IMR-90 (cell line): ENCODE results near the gene CYB5R2. TPM values are rescaled to one million over a fixed set of nuclear protein-coding genes. Genes with fewer than 3 reads are reported as not detected.

Experiments
- ATAC-seq: fragments of 200-7000 bp; cut with Tn5 transposase; 2 replicates; pipeline ENCODE4 v1.9.1; 2020; ENCODE audit warnings: low read depth, mild to moderate bottlenecking, moderate library complexity
- BruUV-seq: library from RNA; stranded (reverse); fragments of 400-500 nt; replicated peaks from 2 replicates; lab custom pipeline; 2021; lab: Mats Ljungman, UMichigan
- CTCF ChIA-PET: fragments of 300-600 bp; formaldehyde crosslinking; extraction: SDS; loops from one replicate; lab custom pipeline; 2021; ENCODE audit warnings: antibody characterized with exemption; lab: Yijun Ruan, JAX
- POLR2A ChIA-PET: fragments of 300-600 bp; sonication (Branson Sonifier 250); formaldehyde crosslinking; loops from one replicate; lab custom pipeline; 2022; ENCODE audit warnings: antibody characterized with exemption; ENCODE audit not compliant: unreplicated experiment; lab: Charles Lee
- DNase-seq: peaks from one replicate; pipeline ENCODE4 v3.0.0; 2013
- H2AFZ ChIP-seq: replicated peaks from 2 replicates; pipeline ENCODE3; 2013; ENCODE audit warnings: low read length, mild to moderate bottlenecking; ENCODE audit not compliant: poor library complexity
- H2AK5ac ChIP-seq: 2 replicates; pipeline ENCODE4 v1.6.1; 2013; ENCODE audit warnings: low read depth, low read length, inconsistent platforms
- H2AK9ac ChIP-seq: replicated peaks from 2 replicates; pipeline ENCODE3; 2013; ENCODE audit warnings: mild to moderate bottlenecking, low read depth, low read length, moderate library complexity; ENCODE audit not compliant: poor library complexity
- H2BK120ac ChIP-seq: 2 replicates; pipeline ENCODE4 v1.6.1; 2013; ENCODE audit warnings: low read depth, low read length, inconsistent platforms
- H2BK15ac ChIP-seq: 3 replicates; pipeline ENCODE4 v1.6.1; 2013; ENCODE audit warnings: low read depth, low read length, inconsistent platforms
- H2BK20ac ChIP-seq: 2 replicates; pipeline ENCODE4 v1.6.1; 2013; ENCODE audit warnings: low read depth, mild to moderate bottlenecking, inconsistent platforms, low read length, moderate library complexity
- H2BK5ac ChIP-seq: 2 replicates; pipeline ENCODE4 v1.6.1; 2013; ENCODE audit warnings: mild to moderate bottlenecking, low read depth, low read length, inconsistent platforms; ENCODE audit not compliant: poor library complexity, severe bottlenecking
- H3K14ac ChIP-seq: replicated peaks from 2 replicates; pipeline ENCODE4 v1.6.1; 2013; ENCODE audit warnings: low read depth, low read length, inconsistent platforms
- H3K18ac ChIP-seq: 2 replicates; pipeline ENCODE4 v1.6.1; 2013; ENCODE audit warnings: low read depth, low read length, control low read depth
- H3K23ac ChIP-seq: 2 replicates; pipeline ENCODE4 v1.6.1; 2013; ENCODE audit warnings: low read depth, low read length, inconsistent platforms
- H3K27ac ChIP-seq: 2 replicates; pipeline ENCODE4 v1.5.1; 2013; ENCODE audit warnings: mild to moderate bottlenecking, control low read depth, low read length; ENCODE audit not compliant: insufficient read depth
- H3K27me3 ChIP-seq: 2 replicates; pipeline ENCODE4 v1.6.1; 2013; ENCODE audit warnings: low read length; ENCODE audit not compliant: control insufficient read depth, insufficient read depth
- H3K36me3 ChIP-seq: 2 replicates; pipeline ENCODE4 v1.6.1; 2013; ENCODE audit warnings: low read length, mixed read lengths; ENCODE audit not compliant: control insufficient read depth, insufficient read depth
- H3K4ac ChIP-seq: 2 replicates; pipeline ENCODE4 v1.6.1; 2013; ENCODE audit warnings: low read depth, low read length, inconsistent platforms
- H3K4me1 ChIP-seq: 2 replicates; pipeline ENCODE4 v1.6.1; 2013; ENCODE audit warnings: low read length, mixed read lengths; ENCODE audit not compliant: control insufficient read depth, insufficient read depth
- H3K4me2 ChIP-seq: 2 replicates; pipeline ENCODE4 v1.6.1; 2013; ENCODE audit warnings: low read depth, mild to moderate bottlenecking, control low read depth, low read length, moderate library complexity
- H3K4me3 ChIP-seq: 2 replicates; pipeline ENCODE4 v1.5.1; 2013; ENCODE audit warnings: low read depth, mild to moderate bottlenecking, control low read depth, low read length, moderate library complexity; ENCODE audit not compliant: insufficient read depth
- H3K56ac ChIP-seq: 2 replicates; pipeline ENCODE4 v1.6.1; 2013; ENCODE audit warnings: low read length, inconsistent platforms; ENCODE audit not compliant: insufficient read depth; ENCODE audit errors: extremely low read depth
- H3K79me1 ChIP-seq, 2 experiments: 2 replicates each; pipeline ENCODE4 v1.6.1; 2013; ENCODE audit warnings: low read length in 2 of 2, inconsistent platforms in 1 of 2, low read depth in 1 of 2
- H3K9ac ChIP-seq: 2 replicates; pipeline ENCODE4 v1.6.1; 2013; ENCODE audit warnings: low read depth, low read length, control low read depth
- H3K9me1 ChIP-seq: 2 replicates; pipeline ENCODE4 v1.6.1; 2013; ENCODE audit warnings: low read length, inconsistent platforms; ENCODE audit not compliant: insufficient read depth
- H3K9me3 ChIP-seq: 2 replicates; pipeline ENCODE4 v1.6.1; 2013; ENCODE audit warnings: low read length; ENCODE audit not compliant: control insufficient read depth, insufficient read depth
- H4K20me1 ChIP-seq: 2 replicates; pipeline ENCODE4 v1.6.1; 2013; ENCODE audit warnings: low read length, inconsistent platforms; ENCODE audit not compliant: insufficient read depth
- H4K5ac ChIP-seq: 2 replicates; pipeline ENCODE4 v1.6.1; 2013; ENCODE audit warnings: mild to moderate bottlenecking, low read depth, low read length, control low read depth
- H4K8ac ChIP-seq, 2 experiments: 2 replicates each; pipeline ENCODE4 v1.6.1; 2013; ENCODE audit warnings: low read depth in 2 of 2, low read length in 2 of 2, control low read depth in 1 of 2, inconsistent platforms in 1 of 2
- H4K91ac ChIP-seq: 2 replicates; pipeline ENCODE4 v1.6.1; 2013; ENCODE audit warnings: low read depth, low read length, inconsistent platforms; ENCODE audit not compliant: insufficient read depth
- BHLHE40 ChIP-seq: fragments of 150-350 bp; IDR thresholded peaks from 2 replicates; pipeline ENCODE4 v1.6.1; 2016; ENCODE audit warnings: mild to moderate bottlenecking, low read depth, low read length
- CEBPB ChIP-seq: IDR thresholded peaks from 2 replicates; pipeline ENCODE4 v1.6.1; 2012; ENCODE audit warnings: low read depth, low read length, improper control_type of control experiment
- CHD1 ChIP-seq: IDR thresholded peaks from 2 replicates; pipeline ENCODE4 v1.6.1; 2012; ENCODE audit warnings: low read depth, low read length, improper control_type of control experiment
- FOS ChIP-seq: fragments of 150-350 bp; IDR thresholded peaks from 2 replicates; pipeline ENCODE4 v1.6.1; 2016; ENCODE audit warnings: low read depth, low read length
- MAFK ChIP-seq: IDR thresholded peaks from 2 replicates; pipeline ENCODE4 v1.6.1; 2012; ENCODE audit warnings: low read depth, low read length, improper control_type of control experiment
- MAZ ChIP-seq: IDR thresholded peaks from 2 replicates; pipeline ENCODE4 v1.6.1; 2012; ENCODE audit warnings: low read depth, mild to moderate bottlenecking, low read length, improper control_type of control experiment, moderate library complexity, borderline replicate concordance
- MXI1 ChIP-seq: IDR thresholded peaks from 2 replicates; pipeline ENCODE4 v1.6.1; 2012; ENCODE audit warnings: low read depth, mild to moderate bottlenecking, low read length, moderate library complexity, borderline replicate concordance
- NFE2L2 ChIP-seq: fragments of 150-350 bp; IDR thresholded peaks from 2 replicates; pipeline ENCODE4 v1.6.1; 2016; ENCODE audit warnings: low read depth, mild to moderate bottlenecking, low read length
- POLR2A ChIP-seq: IDR thresholded peaks from 2 replicates; pipeline ENCODE4 v1.6.1; 2012; ENCODE audit warnings: mild to moderate bottlenecking, low read depth, low read length
- RAD21 ChIP-seq: IDR thresholded peaks from 2 replicates; pipeline ENCODE4 v1.6.1; 2012; ENCODE audit warnings: low read length, improper control_type of control experiment
- RCOR1 ChIP-seq: IDR thresholded peaks from 2 replicates; pipeline ENCODE4 v1.6.1; 2012; ENCODE audit warnings: mild to moderate bottlenecking, low read length, improper control_type of control experiment; ENCODE audit not compliant: insufficient replicate concordance
- RFX5 ChIP-seq: IDR thresholded peaks from 2 replicates; pipeline ENCODE4 v1.8.0; 2012; ENCODE audit warnings: low read depth, mild to moderate bottlenecking, low read length, moderate library complexity
- SMC3 ChIP-seq: fragments of 150-350 bp; IDR thresholded peaks from 2 replicates; pipeline ENCODE4 v1.6.1; 2016; ENCODE audit warnings: low read depth, mild to moderate bottlenecking, antibody characterized with exemption, low read length, moderate library complexity
- WGBS, 2 experiments: methylation state at CpG; one replicate each; pipeline versions ENCODE4 v1.1.5 to v1.1.7; 2013; ENCODE audit warnings: missing lambda C conversion rate in 2 of 2; ENCODE audit not compliant: insufficient read length in 1 of 2; ENCODE audit errors: extremely low coverage in 2 of 2; 5-methylcytosine and 5-hydroxymethylcytosine counted together
- dilution Hi-C: fragments of 300-500 bp; cut with HindIII; formaldehyde crosslinking; loops from one replicate; pipeline ENCODE4 v1.14.3; 2018; ENCODE audit warnings: low sequenced_read_pairs; ENCODE audit not compliant: unreplicated experiment
- in situ Hi-C: fragments of 300-500 bp; cut with MboI; formaldehyde crosslinking; loops from 3 replicates; pipeline ENCODE4 v1.14.3; 2019; ENCODE audit warnings: low sequenced_read_pairs, inconsistent platforms, mixed read lengths
- intact Hi-C: fragments of 100-400 bp; cut with micrococcal nuclease; formaldehyde crosslinking; loops from 2 replicates; pipeline ENCODE4 v1.10.0; 2022
- polyA plus RNA-seq, 3 experiments: library from polyadenylated mRNA; depleted of rRNA; stranded (reverse); fragments of >200 nt; gene quantifications; 2 replicates each; pipeline ENCODE4 v1.2.3, GENCODE V29; 2012; ENCODE audit warnings: low replicate concordance in 1 of 3
- total RNA-seq: library from RNA; depleted of rRNA; stranded (reverse); fragments of >200 nt; gene quantifications from 2 replicates; pipeline ENCODE4 v1.2.3, GENCODE V29; 2012
- TF ChIP-seq, protein P1 (sequence below): fragments of 150-350 bp; IDR thresholded peaks from 2 replicates; pipeline ENCODE4 v1.6.1; 2016; ENCODE audit warnings: low read depth, mild to moderate bottlenecking, low read length, moderate library complexity, borderline replicate concordance
- TF ChIP-seq, protein P2 (sequence below): conservative IDR thresholded peaks from 2 replicates; pipeline ENCODE4 v1.5.1; 2012; ENCODE audit warnings: mild to moderate bottlenecking, low read depth, low read length, improper control_type of control experiment
- TF ChIP-seq, protein P3 (sequence below): fragments of 150-350 bp; IDR thresholded peaks from 2 replicates; pipeline ENCODE4 v1.6.1; 2017; ENCODE audit warnings: mild to moderate bottlenecking, antibody characterized with exemption, low read length, low read depth

Gene CYB5R2
- total and polyA plus RNA-seq, 2 of the 4 experiments (the other 2 are of a cell fraction), result 4.5 to 4.7 TPM

DNA sequence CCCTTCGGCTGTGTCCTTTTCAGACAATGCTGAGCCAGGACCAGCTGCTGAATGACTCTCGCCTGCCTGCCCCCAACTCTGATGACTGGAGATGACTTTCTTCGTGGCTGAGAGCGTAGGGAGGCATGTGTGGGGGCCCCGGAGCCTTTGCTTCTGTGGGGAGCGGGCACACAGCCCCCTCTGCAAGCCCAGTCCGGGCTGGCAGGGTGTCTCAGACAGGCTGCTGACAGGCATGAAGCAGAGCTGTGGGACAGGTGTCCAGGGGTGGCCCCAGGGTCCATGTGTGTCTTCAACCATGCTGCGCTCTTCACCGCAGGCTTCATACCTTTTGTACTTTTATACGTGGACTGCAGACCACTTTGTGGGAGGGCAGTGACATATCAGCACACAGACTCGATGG, 16.6 kb downstream of the CYB5R2 start:
- Histone ChIP-seq H2AFZ (peak overlapping the region; percentile 51), H3K23ac (no peak overlapping the region), H3K27ac (no peak overlapping the region), H2AK9ac (peak overlapping the region; percentile 42), H3K4ac (no peak overlapping the region), H3K27me3 (no peaks in the 10 kb centered on the region), H3K9me1 (no peaks in the 10 kb centered on the region), H4K8ac (no peak overlapping the region), H2BK15ac (no peak overlapping the region), H4K91ac (no peak overlapping the region), H2BK5ac (no peak overlapping the region), H3K9me3 (no peaks in the 10 kb centered on the region), H3K4me2 (no peak overlapping the region), H3K4me3 (no peak overlapping the region), H4K5ac (no peak overlapping the region), H3K4me1 (no peaks in the 10 kb centered on the region), H2AK5ac (no peak overlapping the region), H3K36me3 (peaks cover 2% of the 10 kb centered on the region; the same call in 1 of the 2 replicates), H3K18ac (no peak overlapping the region), H3K14ac (no peak overlapping the region), H3K56ac (no peak overlapping the region), H4K20me1 (no peaks in the 10 kb centered on the region), H3K79me1 (no peaks in the 10 kb centered on the region), H3K9ac (no peak overlapping the region), H2BK120ac (no peak overlapping the region), H2BK20ac (no peak overlapping the region)
- dilution Hi-C loops, result no loop called here
- ChIA-PET CTCF (interaction anchor here (0.7 to 3.8 kb wide), 11 partner anchors 7 to 144 kb away, joined by 3 to 59 read pairs (median 4); no protein-coding TSS in a partner anchor), POLR2A (interaction anchor here (1.0 kb wide), 1 partner anchor 85 kb away, joined by 5 read pairs; no protein-coding TSS in a partner anchor)
- no peak for DNase-seq
- WGBS, 2 experiments, result 88% methylated on average over 3 of the region's 11 CpGs; no CpG with 5 or more reads in 1 of the 2 experiments
- in situ Hi-C loops, result no loop called here
- no TSS peak for BruUV-seq
- TF ChIP-seq CHD1, result no peak
- TF ChIP-seq BHLHE40, result no peak
- no peak for TF ChIP-seq RAD21
- no peak for TF ChIP-seq MAFK
- no peak for TF ChIP-seq NFE2L2
- no peak for TF ChIP-seq MAZ
- TF ChIP-seq RFX5, result no peak
- TF ChIP-seq, protein P1, sequence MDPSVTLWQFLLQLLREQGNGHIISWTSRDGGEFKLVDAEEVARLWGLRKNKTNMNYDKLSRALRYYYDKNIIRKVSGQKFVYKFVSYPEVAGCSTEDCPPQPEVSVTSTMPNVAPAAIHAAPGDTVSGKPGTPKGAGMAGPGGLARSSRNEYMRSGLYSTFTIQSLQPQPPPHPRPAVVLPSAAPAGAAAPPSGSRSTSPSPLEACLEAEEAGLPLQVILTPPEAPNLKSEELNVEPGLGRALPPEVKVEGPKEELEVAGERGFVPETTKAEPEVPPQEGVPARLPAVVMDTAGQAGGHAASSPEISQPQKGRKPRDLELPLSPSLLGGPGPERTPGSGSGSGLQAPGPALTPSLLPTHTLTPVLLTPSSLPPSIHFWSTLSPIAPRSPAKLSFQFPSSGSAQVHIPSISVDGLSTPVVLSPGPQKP, result no peak
- TF ChIP-seq, protein P2, sequence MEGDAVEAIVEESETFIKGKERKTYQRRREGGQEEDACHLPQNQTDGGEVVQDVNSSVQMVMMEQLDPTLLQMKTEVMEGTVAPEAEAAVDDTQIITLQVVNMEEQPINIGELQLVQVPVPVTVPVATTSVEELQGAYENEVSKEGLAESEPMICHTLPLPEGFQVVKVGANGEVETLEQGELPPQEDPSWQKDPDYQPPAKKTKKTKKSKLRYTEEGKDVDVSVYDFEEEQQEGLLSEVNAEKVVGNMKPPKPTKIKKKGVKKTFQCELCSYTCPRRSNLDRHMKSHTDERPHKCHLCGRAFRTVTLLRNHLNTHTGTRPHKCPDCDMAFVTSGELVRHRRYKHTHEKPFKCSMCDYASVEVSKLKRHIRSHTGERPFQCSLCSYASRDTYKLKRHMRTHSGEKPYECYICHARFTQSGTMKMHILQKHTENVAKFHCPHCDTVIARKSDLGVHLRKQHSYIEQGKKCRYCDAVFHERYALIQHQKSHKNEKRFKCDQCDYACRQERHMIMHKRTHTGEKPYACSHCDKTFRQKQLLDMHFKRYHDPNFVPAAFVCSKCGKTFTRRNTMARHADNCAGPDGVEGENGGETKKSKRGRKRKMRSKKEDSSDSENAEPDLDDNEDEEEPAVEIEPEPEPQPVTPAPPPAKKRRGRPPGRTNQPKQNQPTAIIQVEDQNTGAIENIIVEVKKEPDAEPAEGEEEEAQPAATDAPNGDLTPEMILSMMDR, result no peak
- no peak for TF ChIP-seq SMC3
- no peak for TF ChIP-seq RCOR1
- TF ChIP-seq POLR2A, result no peak
- TF ChIP-seq, protein P3, sequence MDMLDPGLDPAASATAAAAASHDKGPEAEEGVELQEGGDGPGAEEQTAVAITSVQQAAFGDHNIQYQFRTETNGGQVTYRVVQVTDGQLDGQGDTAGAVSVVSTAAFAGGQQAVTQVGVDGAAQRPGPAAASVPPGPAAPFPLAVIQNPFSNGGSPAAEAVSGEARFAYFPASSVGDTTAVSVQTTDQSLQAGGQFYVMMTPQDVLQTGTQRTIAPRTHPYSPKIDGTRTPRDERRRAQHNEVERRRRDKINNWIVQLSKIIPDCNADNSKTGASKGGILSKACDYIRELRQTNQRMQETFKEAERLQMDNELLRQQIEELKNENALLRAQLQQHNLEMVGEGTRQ, result no peak
- TF ChIP-seq FOS, result no peak
- TF ChIP-seq CEBPB, result no peak
- no peak for TF ChIP-seq MXI1
- intact Hi-C loops, result loop anchor here (2.0 kb wide), 2 partner anchors 86 to 144 kb away; partner anchors contain the start of gene PPFIBP2
- ATAC-seq, result no peak
